ENCODE results near the gene MCM10. TPM values are rescaled to one million over a fixed set of nuclear protein-coding genes. Genes with fewer than 3 reads are reported as not detected.

MCM10 gene
- total and polyA plus RNA-seq, 9 of the 15 experiments (the other 6 are each of a cell fraction or from before 2014, with no cell fraction given) = 10.4 to 68.1 (median 48.0) TPM

GRCh38 chr10:13115832-13116803 is 45.2 kb upstream of the MCM10 start (continued):
- no peak for TF ChIP-seq NR2C2 (CRISPR knock-in tag; IDR thresholded peaks at IDR 0.05)
- peak; percentile 19; the same call in 1 of the 2 replicates for TF ChIP-seq NR2C2 (tag; IDR thresholded peaks at IDR 0.05)
- TF ChIP-seq, protein P1, sequence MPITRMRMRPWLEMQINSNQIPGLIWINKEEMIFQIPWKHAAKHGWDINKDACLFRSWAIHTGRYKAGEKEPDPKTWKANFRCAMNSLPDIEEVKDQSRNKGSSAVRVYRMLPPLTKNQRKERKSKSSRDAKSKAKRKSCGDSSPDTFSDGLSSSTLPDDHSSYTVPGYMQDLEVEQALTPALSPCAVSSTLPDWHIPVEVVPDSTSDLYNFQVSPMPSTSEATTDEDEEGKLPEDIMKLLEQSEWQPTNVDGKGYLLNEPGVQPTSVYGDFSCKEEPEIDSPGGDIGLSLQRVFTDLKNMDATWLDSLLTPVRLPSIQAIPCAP (CRISPR knock-in tag; IDR thresholded peaks at IDR 0.05; ENCODE audit: borderline replicate concordance) = no peak
- no peak for TF ChIP-seq ZNF586 (CRISPR knock-in tag; conservative IDR thresholded peaks at IDR 0.05)
- no peak for TF ChIP-seq ZNF324 (CRISPR knock-in tag; IDR thresholded peaks at IDR 0.05)
- no peak for TF ChIP-seq L3MBTL2 (IDR thresholded peaks at IDR 0.05)
- TF ChIP-seq XRCC5 (IDR thresholded peaks at IDR 0.05; ENCODE audit: low read depth, low read length) = no peak
- TF ChIP-seq RCOR1 (IDR thresholded peaks at IDR 0.05; ENCODE audit: borderline replicate concordance in 1 of 2, low read depth in 2 of 2, low read length in 2 of 2) = peak in 1 of 2 experiments; percentile 35; a peak in 1 of 4 replicates
- TF ChIP-seq ZNF785 (CRISPR knock-in tag; IDR thresholded peaks at IDR 0.05) = no peak
- peak; percentile 66 for TF ChIP-seq TCF3 (CRISPR knock-in tag; IDR thresholded peaks at IDR 0.05)
- TF ChIP-seq MTF1 (CRISPR knock-in tag; IDR thresholded peaks at IDR 0.05; ENCODE audit: borderline replicate concordance) = no peak
- TF ChIP-seq FOXA3 (CRISPR knock-in tag; conservative IDR thresholded peaks at IDR 0.05 in 1 of 2, IDR thresholded peaks at IDR 0.05 in 1 of 2) = peak; percentile 78 to 87; a peak in 3 of 4 replicates
- TF ChIP-seq ZFX (CRISPR knock-in tag; IDR thresholded peaks at IDR 0.05) = no peak
- no peak for TF ChIP-seq ZNF584 (CRISPR knock-in tag; IDR thresholded peaks at IDR 0.05; ENCODE audit: low read depth)
- peak; percentile 29; the same call in 1 of the 2 replicates for TF ChIP-seq EP300 (IDR thresholded peaks at IDR 0.05; ENCODE audit: low read length)
- no peak for TF ChIP-seq MAX (CRISPR knock-in tag; IDR thresholded peaks at IDR 0.05)
- TF ChIP-seq ZNF197 (CRISPR knock-in tag; IDR thresholded peaks at IDR 0.05; ENCODE audit: low read depth) = no peak
- no peak for TF ChIP-seq ZNF408 (CRISPR knock-in tag; IDR thresholded peaks at IDR 0.05; ENCODE audit: low read depth)
- TF ChIP-seq, protein P2, sequence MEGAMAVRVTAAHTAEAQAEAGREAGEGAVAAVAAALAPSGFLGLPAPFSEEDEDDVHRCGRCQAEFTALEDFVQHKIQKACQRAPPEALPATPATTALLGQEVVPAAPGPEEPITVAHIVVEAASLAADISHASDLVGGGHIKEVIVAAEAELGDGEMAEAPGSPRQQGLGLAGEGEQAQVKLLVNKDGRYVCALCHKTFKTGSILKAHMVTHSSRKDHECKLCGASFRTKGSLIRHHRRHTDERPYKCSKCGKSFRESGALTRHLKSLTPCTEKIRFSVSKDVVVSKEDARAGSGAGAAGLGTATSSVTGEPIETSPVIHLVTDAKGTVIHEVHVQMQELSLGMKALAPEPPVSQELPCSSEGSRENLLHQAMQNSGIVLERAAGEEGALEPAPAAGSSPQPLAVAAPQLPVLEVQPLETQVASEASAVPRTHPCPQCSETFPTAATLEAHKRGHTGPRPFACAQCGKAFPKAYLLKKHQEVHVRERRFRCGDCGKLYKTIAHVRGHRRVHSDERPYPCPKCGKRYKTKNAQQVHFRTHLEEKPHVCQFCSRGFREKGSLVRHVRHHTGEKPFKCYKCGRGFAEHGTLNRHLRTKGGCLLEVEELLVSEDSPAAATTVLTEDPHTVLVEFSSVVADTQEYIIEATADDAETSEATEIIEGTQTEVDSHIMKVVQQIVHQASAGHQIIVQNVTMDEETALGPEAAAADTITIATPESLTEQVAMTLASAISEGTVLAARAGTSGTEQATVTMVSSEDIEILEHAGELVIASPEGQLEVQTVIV (CRISPR knock-in tag; IDR thresholded peaks at IDR 0.05; ENCODE audit: borderline replicate concordance) = no peak
- peak; percentile 49 for TF ChIP-seq TAL1 (IDR thresholded peaks at IDR 0.05)
- no peak for TF ChIP-seq TAF1 (IDR thresholded peaks at IDR 0.05; ENCODE audit: control insufficient read depth, extremely low read depth, insufficient read depth, low read length, severe bottlenecking)
- TF ChIP-seq ZBTB8A (IDR thresholded peaks at IDR 0.05; ENCODE audit: partially characterized antibody) = no peak
- TF ChIP-seq CREBBP (IDR thresholded peaks at IDR 0.05; ENCODE audit: low read depth, low read length) = no peak
- TF ChIP-seq TEAD4 (IDR thresholded peaks at IDR 0.05; ENCODE audit: low read length) = peak; percentile 43; the same call in 1 of the 2 replicates
- TF ChIP-seq TEAD4 (CRISPR knock-in tag; IDR thresholded peaks at IDR 0.05; ENCODE audit: borderline replicate concordance) = no peak
- no peak for TF ChIP-seq POLR2A (conservative IDR thresholded peaks at IDR 0.05)

Measured in K562 (cell line).